Testis (tissue), 3 donors: ENCODE results near the gene ELAVL4. TPM values are rescaled to one million over a fixed set of nuclear protein-coding genes. Genes with fewer than 3 reads are reported as not detected.
"Not testable (repeated sequence)": the region's sequence is repeated elsewhere in the genome, so short reads cannot be mapped to it uniquely, and the experiment has no call there.

Experiments
- DNase-seq: peaks from one replicate; pipeline ENCODE4 v3.0.0-alpha.2; 2019
- H3K27ac ChIP-seq, 2 donors: fragments of 200-600 bp; sonication (generic); one replicate each; pipeline ENCODE4 v1.5.1; 2019
- H3K27me3 ChIP-seq: fragments of 200-600 bp; sonication (generic); one replicate; pipeline ENCODE4 v1.5.1; 2019
- H3K36me3 ChIP-seq: fragments of 200-600 bp; sonication (generic); one replicate; pipeline ENCODE4 v1.5.1; 2017; ENCODE audit warnings: low read depth; ENCODE audit errors: missing control alignments
- H3K4me1 ChIP-seq: fragments of 200-600 bp; sonication (generic); one replicate; pipeline ENCODE4 v1.5.1; 2019
- H3K4me3 ChIP-seq, 2 donors: fragments of 200-600 bp; sonication (generic); one replicate each; pipeline ENCODE4 v1.5.1; 2017 to 2019
- H3K9me3 ChIP-seq: fragments of 200-600 bp; sonication (generic); one replicate; pipeline ENCODE4 v1.5.1; 2017
- CTCF ChIP-seq, 3 experiments: fragments of 450-650 bp in 2 of 3; fragments of 200-600 bp in 1 of 3; sonication (generic) in 1 of 3; IDR thresholded peaks; one replicate each; pipeline ENCODE4 v1.5.1; 2016 to 2019; ENCODE audit warnings: antibody characterized with exemption in 3 of 3, mild to moderate bottlenecking in 2 of 3, moderate library complexity in 1 of 3
- POLR2A ChIP-seq: fragments of 450-650 bp; IDR thresholded peaks from one replicate; pipeline ENCODE4 v1.6.1; 2017; ENCODE audit warnings: antibody characterized with exemption, mild to moderate bottlenecking, moderate library complexity
- WGBS, 2 donors: methylation state at CpG; one replicate each; pipeline ENCODE4 v1.1.5; 2018; 5-methylcytosine and 5-hydroxymethylcytosine counted together
- intact Hi-C: fragments of 100-400 bp; cut with DNase I; formaldehyde crosslinking; loops from one replicate; pipeline ENCODE4 v1.15.1; 2023; ENCODE audit warnings: low total_unique reads
- polyA plus RNA-seq: library from polyadenylated mRNA; stranded (reverse); fragments of 350-450 nt; fragmentation: Illumina TruSeq; extraction: RNeasy Lipid Tissue Mini Kit (QIAGEN cat#74804); gene quantifications from one replicate; pipeline ENCODE4 v1.2.3, GENCODE V29; 2014; ENCODE audit warnings: low read depth, low replicate concordance; ENCODE audit not compliant: insufficient read depth
- total RNA-seq, 2 donors: library from RNA; depleted of rRNA; stranded (reverse); fragments of >200 nt; gene quantifications; one replicate each; pipeline ENCODE4 v1.2.3, GENCODE V29; 2016

The ELAVL4 gene
- total and polyA plus RNA-seq, 3 donors from 2014 or later = 9.0 to 21.0 (median 12.1) TPM

- intact Hi-C loops = no loop called here
- 92% methylated on average over 7 of the region's 7 CpGs for WGBS, 2 donors
Measured at GRCh38 chr1:50156241-50157010, 47.7 kb downstream of the ELAVL4 start.

GRCh38 chr1:50157306-50157941, 48.7 kb downstream of the ELAVL4 start:
- intact Hi-C loops = no loop called here
- no peak for TF ChIP-seq CTCF (IDR thresholded peaks at IDR 0.05)
- TF ChIP-seq POLR2A = no peak

More at GRCh38 chr1:50156241-50157010, 47.7 kb downstream of the ELAVL4 start:
- Histone ChIP-seq H3K36me3 (no peaks in the 10 kb centered on the region), H3K27me3 (no peaks in the 10 kb centered on the region), H3K27ac (no peak overlapping the region), H3K9me3 (no peaks in the 10 kb centered on the region), H3K4me3 (no peak overlapping the region), H3K4me1 (no peaks in the 10 kb centered on the region)
- TF ChIP-seq CTCF (IDR thresholded peaks at IDR 0.05) (no peak), POLR2A (no peak)
- no peak for DNase-seq

DNA sequence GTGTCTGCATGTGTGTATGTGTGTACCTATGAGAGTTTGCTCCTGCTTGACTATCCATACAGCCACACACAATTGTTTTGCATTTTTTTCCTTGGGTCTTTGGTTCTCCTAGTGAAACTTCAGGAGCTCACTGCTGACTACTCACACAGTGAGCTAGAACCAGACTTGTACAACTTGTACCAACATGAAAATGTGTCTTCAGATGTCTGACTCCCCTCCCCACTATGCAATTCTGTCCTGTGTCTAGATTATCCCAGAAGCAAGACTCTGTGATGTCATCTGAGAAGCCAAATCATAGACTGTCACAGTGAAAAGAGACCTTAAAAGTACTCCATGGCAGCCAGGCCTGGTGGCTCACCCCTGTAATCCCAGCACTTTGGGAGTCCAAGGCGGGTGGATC, 49.7 kb downstream of the ELAVL4 start:
- 100% methylated on average over 1 of the region's 1 CpG for WGBS, 2 donors
- H3K27ac ChIP-seq = no peak overlapping the region
- intact Hi-C loops = no loop called here
- H3K27me3 ChIP-seq = no peaks in the 10 kb centered on the region
- TF ChIP-seq CTCF (IDR thresholded peaks at IDR 0.05) (no peak), POLR2A (no peak)
- DNase-seq = no peak
- no peaks in the 10 kb centered on the region for H3K4me1 ChIP-seq
- H3K36me3 ChIP-seq = no peaks in the 10 kb centered on the region
- no peaks in the 10 kb centered on the region for H3K9me3 ChIP-seq
- H3K4me3 ChIP-seq = no peak overlapping the region

More at GRCh38 chr1:50157306-50157941, 48.7 kb downstream of the ELAVL4 start:
- no peaks in the 10 kb centered on the region for H3K4me1 ChIP-seq
- H3K4me3 ChIP-seq = no peak overlapping the region
- no peak for DNase-seq
- H3K36me3 ChIP-seq = no peaks in the 10 kb centered on the region
- H3K27me3 ChIP-seq = no peaks in the 10 kb centered on the region
- 82 to 83% methylated on average over 3 of the region's 3 CpGs for WGBS, 2 donors
- H3K9me3 ChIP-seq = no peaks in the 10 kb centered on the region
- no peak overlapping the region for H3K27ac ChIP-seq

DNA sequence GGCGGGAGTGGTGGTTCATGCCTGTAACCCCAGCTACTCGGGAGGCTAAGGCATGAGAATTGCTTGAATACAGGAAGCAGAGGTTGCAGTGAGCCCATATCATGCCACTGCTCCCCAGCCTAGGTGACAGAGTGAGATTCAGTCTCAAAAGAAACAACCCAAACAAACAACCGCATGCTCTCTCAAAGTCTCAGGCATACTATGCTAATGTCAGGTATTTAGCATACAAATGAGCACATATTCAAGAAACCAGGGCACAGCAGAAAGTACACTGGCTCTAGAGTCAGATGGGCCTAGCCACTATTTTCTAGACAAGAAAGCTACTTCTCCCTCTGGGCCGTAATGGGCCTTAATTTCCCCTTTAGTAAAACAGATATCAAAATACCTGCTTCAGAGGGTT, 55.0 kb downstream of the ELAVL4 start:
- TF ChIP-seq CTCF (IDR thresholded peaks at IDR 0.05) (no peak), POLR2A (no peak)
- intact Hi-C loops = no loop called here

GRCh38 chr1:50166351-50166750, 57.6 kb downstream of the ELAVL4 start:
- H3K27ac ChIP-seq, DNase-seq, H3K4me1 ChIP-seq, H3K27me3 ChIP-seq, intact Hi-C loops, H3K4me3 ChIP-seq, H3K36me3 ChIP-seq, H3K9me3 ChIP-seq: not testable (repeated sequence)
- WGBS, 2 donors = 100% methylated on average over 1 of the region's 1 CpG

More for the DNA sequence above, 55.0 kb downstream of the ELAVL4 start:
- no peaks in the 10 kb centered on the region for H3K36me3 ChIP-seq
- no peak for DNase-seq
- no peaks in the 10 kb centered on the region for H3K4me1 ChIP-seq
- WGBS, 2 donors = 74 to 93% methylated on average over 4 of the region's 4 CpGs
- no peaks in the 10 kb centered on the region for H3K9me3 ChIP-seq
- no peak overlapping the region for H3K27ac ChIP-seq
- no peak overlapping the region for H3K4me3 ChIP-seq
- no peaks in the 10 kb centered on the region for H3K27me3 ChIP-seq
